H1 (cell line): ENCODE results near the gene NECAP2. TPM values are rescaled to one million over a fixed set of nuclear protein-coding genes. Genes with fewer than 3 reads are reported as not detected.

ENCODE experiments used
- ATF2 ChIP-seq: IDR thresholded peaks from 2 replicates; pipeline ENCODE4 v1.6.1; 2012; ENCODE audit warnings: low read length, inconsistent platforms
- BRCA1 ChIP-seq: IDR thresholded peaks from 2 replicates; pipeline ENCODE4 v1.6.1; 2012; ENCODE audit warnings: low read depth, low read length, improper control_type of control experiment
- CREB1 ChIP-seq: IDR thresholded peaks from 2 replicates; pipeline ENCODE4 v1.6.1; 2012; ENCODE audit warnings: inconsistent platforms
- KDM4A ChIP-seq: IDR thresholded peaks from one replicate; pipeline ENCODE4 v1.7.1; 2012; ENCODE audit warnings: low read depth, mild to moderate bottlenecking, moderate library complexity, low read length, inconsistent platforms; ENCODE audit not compliant: severe bottlenecking
- KDM5A ChIP-seq: fragments of 200-600 bp; IDR thresholded peaks from 2 replicates; pipeline ENCODE4 v1.7.1; 2012; ENCODE audit warnings: mild to moderate bottlenecking, low read length, inconsistent platforms, mixed read lengths
- POU5F1 ChIP-seq: IDR thresholded peaks from 2 replicates; pipeline ENCODE4 v1.6.1; 2011; ENCODE audit warnings: low read depth, mild to moderate bottlenecking, low read length, moderate library complexity
- SIRT6 ChIP-seq: IDR thresholded peaks from one replicate; pipeline ENCODE4 v1.7.1; 2012; ENCODE audit warnings: low read length, inconsistent platforms
- TCF12 ChIP-seq: IDR thresholded peaks from 2 replicates; pipeline ENCODE4 v1.6.1; 2011; ENCODE audit warnings: low read depth, mild to moderate bottlenecking, low read length
- polyA plus RNA-seq, 7 experiments: library from polyadenylated mRNA; depleted of rRNA in 3 of 7; stranded (reverse) in 5 of 7; unstranded in 2 of 7; fragments of >200 nt in 5 of 7; fragments of 200-250 nt in 2 of 7; gene quantifications; 1 replicate in 5 of 7; 2 replicates in 1 of 7; 4 replicates in 1 of 7; pipeline versions ENCODE4 v1.2.1 to v1.2.3, GENCODE V29; 2011 to 2013; ENCODE audit warnings: missing spikeins in 2 of 7, mixed read lengths in 2 of 7
- total RNA-seq: library from RNA; stranded (reverse); fragmentation: NEBNext Ultra II Directional; extraction: Animal tissue kit (Norgen Biotek cat#: 25700); gene quantifications from 2 replicates; pipeline ENCODE4 v1.2.1, GENCODE V29; 2021

The NECAP2 gene
- total and polyA plus RNA-seq, 2 of the 8 experiments (the other 6 are each of a cell fraction or from before 2014, with no cell fraction given), result 24.4 to 29.7 TPM

DNA sequence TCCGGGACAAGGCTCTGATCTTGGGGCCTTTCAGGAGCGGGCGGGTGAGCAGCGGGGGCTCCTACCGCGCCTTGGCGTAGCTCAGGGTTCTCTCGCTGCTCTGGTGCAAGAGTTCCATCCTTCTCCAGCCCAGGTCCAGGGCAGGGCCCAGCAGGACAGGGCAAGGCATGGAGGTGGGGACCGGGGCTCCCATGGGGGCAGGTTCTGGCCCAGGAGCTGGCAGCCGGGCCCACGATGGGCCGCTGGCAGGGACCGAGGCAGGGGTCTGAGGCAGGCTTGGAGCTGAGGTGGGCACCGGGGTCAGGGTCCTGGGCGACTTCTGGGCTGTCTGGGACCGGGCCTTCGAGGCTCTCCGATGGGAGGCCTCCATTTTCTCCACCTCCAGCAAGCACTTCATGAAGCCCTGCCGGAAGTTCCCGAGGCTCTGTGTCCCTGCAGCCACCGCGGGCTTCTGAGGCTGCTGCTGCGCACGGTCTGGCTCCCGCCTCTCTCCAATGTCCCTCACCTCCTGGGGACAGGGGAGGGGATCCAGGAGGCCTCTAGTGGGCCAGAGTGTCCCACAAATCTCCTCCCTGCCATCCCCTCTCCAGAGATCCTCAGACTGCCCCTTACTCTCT, 30.9 kb upstream of the NECAP2 start (continued):
- TF ChIP-seq KDM5A (no peak), ATF2 (no peak), POU5F1 (no peak), CREB1 (no peak), SIRT6 (no peak), BRCA1 (no peak), KDM4A (no peak), TCF12 (no peak)
